NCI-H526 treated with DMSO at 0.1 percent for 48 hours (cell line): ENCODE data around the gene OLFM2.
"Not testable (repeated sequence)": the region's sequence is repeated elsewhere in the genome, so short reads cannot be mapped to it uniquely, and the experiment has no call there.

Experiments
- DNase-seq: peaks from one replicate; lab custom pipeline; 2025; lab: John Stamatoyannopoulos, UW

OLFM2 gene

DNA sequence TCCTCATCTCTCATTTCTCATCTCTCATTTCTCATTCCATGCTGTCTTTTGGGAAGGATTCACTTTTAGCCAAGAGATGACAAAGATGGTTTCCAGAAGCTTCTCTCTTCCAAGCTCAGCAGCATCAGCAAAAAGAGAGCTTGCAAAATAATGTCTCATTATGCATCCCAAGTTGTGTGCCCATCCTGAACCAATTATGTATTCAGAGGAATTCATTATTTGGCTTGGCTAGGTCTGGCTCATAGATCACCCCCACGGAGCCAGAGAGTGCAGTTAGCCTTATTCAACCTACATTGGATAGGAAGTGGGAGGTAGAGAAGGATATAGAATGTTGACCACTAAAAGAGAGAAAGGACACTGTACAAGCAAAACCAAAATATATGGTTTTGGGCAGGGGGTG is 5.4 kb upstream of the OLFM2 start:
- DNase-seq = no peak

- no peak for DNase-seq
These were observed 4.9 kb upstream of the OLFM2 start for GRCh38 chr19:9941231-9941630.

GRCh38 chr19:9940778-9941177 is 4.5 kb upstream of the OLFM2 start:
- DNase-seq = no peak

DNA sequence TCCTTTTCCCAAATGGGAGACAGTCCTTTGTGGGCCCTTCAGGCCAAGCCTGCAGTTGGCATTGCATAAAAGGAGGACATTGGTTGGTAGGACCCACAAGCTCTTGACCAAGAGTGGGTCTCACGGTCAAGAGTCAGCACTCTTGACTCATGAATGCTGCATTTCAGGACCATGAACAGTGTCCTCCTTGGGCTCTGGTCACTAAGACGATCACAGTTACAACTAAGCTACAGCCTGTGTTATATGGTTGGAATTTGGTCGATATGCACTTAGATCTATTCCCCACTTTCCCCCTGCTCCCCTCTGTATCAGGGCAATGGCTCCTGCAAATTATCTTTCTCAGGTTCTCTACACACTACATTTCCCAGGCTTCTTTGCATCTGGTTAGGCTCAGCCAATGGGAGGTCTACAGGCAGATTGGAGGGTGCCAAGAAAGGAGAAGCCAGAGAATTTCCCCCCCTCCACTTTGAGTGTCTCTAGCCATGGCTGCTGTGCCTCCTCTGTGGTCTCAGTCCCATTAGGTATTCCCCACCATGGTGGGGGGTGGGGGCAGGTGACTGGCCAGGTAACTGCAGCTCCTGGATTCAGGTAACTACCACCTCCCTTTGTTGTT is 3.1 kb upstream of the OLFM2 start:
- no peak for DNase-seq

- DNase-seq = no peak
These were observed 691 bp upstream of the OLFM2 start for GRCh38 chr19:9937001-9937411.

DNA sequence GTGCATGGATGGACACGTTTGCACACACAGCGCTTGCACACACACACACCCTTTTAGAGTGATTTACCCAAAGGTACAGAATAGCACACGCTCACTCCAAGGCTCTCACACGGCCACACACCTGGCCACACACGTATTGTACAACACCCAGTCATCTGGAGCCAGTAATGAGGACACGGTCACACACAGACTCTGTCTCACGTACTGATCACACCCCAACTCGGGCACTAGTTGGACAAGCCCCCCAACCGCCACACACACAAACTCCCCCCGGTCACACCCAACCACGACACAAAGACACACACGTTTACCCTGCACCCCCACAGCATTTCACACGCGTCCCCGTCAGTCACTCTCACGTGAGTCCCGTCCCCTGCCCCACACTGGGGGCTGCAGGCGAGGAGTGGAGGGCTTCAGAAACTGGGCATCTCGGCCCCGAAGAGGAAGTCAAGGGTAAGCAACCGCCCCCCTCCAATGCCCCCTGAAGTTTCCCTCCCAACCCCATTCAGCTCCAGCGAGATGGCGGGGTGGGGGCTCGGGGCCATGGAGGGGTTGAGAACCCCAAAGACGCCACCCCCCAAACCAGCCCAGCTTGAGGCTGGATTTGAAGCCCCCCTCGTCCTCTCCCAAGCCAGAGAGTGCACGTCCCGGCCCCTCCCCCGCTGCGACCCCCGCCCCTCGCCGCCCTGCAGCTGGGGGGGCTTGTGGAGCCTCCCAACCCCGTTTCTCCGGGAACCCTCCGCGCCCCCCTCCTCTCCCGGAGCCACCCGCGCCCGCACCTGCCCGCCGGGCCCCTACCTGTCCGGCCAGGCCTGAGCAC is 599 bp downstream of the OLFM2 start:
- no peak for DNase-seq

GRCh38 chr19:9934132-9934950 is 2.0 kb downstream of the OLFM2 start:
- no peak for DNase-seq

DNA sequence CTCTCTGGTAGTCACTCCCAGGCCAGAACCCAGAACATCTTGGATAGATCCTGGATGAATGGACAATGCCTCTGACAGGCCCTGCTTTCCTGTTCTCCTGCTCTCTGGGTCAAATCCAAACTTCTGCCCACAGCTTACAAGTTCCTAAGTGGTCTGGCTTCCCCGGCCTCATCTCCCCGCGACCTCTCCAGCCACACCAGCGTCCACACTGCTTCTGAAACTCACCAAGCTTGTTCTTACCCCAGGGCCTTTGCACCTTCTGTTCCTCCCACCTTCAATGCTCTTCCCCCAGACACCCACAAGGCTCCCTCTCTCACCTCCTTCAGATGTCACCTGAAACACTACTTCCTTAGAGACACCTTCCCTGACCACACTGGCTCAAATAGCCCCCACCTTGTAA is 3.5 kb downstream of the OLFM2 start:
- DNase-seq = no peak

GRCh38 chr19:9931629-9932028 is 4.7 kb downstream of the OLFM2 start:
- DNase-seq = no peak

- DNase-seq = no peak
These were observed 12.9 kb downstream of the OLFM2 start for GRCh38 chr19:9923440-9923839.

GRCh38 chr19:9922782-9923379 is 13.4 kb downstream of the OLFM2 start:
- not testable (repeated sequence) for DNase-seq

DNA sequence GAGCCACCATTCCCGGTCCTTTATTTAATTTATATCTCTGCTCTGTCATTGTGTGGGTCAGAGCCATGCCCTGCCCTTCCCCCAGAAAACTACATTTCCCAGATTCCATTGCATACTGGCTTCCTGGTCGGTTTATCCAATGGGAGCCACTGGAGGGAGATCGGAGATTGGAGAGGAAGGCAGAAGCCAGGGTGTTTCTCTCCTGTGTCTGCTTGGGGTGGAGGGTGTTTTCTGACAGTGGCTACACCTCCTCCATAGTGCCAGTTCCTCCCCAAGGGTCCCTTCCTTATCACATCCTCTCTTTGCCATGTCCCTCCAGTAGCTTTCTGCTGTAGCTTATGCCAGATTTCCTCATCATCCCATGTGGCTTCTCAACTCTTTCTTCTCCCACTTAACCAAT is 19.0 kb downstream of the OLFM2 start:
- peak; percentile 26 for DNase-seq

DNA sequence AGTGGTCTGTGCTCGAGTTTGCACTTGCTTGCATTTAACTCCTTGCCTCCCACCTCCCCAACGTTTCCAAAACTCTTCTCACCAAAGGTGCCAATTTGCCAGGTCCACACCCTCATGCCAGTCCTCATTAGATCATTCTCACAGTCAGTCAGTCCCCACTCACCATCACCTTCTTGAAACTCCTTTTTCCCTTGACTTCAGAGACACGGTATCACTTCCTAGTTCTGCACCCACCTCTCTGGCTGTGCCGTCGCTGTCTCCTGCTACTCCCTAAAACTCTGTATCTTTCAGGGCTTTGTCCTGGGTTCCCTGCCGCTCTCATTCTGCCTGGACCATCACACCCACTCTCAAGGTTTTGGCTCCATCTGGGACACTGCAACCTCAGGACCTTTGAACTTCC is 19.6 kb downstream of the OLFM2 start:
- no peak for DNase-seq

DNA sequence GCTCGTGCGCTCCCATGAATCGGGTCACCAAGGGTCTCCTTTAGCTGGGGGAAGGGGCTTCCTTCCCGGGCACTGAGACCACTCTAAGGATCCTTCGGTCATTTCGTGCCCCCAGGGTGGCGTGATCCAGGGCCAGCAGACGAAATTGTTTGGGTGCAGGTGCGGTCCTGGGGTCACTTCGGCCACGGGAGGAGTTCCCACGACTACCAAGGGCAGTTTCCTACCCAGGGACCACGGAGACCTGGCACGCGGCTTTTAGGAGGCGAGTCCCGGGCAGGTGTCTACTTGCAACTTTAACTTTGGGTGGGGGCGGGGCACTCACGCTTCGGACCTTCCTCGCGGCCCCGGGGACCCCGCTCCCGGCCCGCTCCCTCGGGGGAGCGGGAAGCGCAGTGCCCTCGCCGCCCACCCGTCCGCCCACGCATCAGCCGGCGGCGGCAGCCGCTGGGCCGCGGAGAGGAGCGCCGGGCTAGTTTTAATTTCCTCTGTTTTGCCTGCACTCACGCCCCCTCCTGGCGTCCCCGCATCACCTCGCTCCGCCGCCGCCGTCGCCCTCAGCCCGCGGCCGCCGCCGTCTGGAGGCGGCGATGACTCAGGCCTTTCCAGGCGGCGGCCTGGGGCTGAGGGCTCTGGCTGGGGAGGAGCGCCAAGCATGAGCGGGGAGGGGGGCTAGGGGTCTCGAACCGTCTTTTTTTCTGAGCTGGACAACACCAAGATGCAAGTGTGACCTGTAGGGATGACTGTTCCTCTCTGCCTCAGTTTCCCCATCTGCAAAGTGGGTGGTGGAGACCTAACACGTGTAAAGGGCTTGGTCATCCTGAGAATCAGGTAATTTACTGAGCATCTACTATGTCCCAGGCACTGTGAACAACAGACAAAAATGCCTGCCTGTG is 21.8 kb downstream of the OLFM2 start:
- DNase-seq = no peak

GRCh38 chr19:9914001-9914314 is 22.4 kb downstream of the OLFM2 start:
- no peak for DNase-seq

DNA sequence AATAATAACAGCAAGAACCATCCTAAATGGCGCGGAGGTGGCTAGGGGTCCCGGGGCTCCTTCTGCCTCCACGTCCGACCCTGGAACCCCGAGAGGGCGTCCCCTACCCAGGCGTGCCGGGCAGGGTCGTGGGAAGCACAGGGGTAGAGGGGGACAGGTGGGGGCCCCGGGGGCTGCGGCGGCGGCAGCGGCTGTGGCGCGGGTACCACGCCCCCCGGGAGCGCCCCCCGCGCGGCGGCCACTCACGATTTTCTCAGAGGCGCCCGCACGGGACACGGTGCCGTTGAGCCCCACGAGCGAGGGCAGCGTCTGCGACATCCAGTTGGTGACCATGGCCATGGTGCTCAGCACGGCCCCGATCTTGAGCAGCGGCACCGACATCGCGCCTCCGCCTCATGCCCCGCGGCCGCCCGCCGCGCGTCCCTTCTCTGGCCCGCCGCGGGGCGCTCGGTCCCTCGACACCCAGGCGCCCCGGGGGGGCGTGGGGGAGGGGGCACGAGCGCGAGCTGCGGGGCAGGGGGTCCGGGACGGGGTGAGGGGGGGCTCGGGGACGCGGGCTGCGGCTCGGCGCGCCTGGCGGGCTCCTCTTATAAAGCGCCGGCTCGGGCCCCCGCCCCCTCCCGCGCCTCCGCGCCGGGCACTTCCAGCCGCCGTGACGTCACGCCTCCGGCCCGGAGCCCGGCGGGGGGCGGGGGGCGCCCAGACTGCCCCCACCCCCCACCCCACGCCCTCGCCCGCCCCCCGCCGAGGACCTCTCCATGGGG is 22.9 kb downstream of the OLFM2 start:
- DNase-seq = no peak

DNA sequence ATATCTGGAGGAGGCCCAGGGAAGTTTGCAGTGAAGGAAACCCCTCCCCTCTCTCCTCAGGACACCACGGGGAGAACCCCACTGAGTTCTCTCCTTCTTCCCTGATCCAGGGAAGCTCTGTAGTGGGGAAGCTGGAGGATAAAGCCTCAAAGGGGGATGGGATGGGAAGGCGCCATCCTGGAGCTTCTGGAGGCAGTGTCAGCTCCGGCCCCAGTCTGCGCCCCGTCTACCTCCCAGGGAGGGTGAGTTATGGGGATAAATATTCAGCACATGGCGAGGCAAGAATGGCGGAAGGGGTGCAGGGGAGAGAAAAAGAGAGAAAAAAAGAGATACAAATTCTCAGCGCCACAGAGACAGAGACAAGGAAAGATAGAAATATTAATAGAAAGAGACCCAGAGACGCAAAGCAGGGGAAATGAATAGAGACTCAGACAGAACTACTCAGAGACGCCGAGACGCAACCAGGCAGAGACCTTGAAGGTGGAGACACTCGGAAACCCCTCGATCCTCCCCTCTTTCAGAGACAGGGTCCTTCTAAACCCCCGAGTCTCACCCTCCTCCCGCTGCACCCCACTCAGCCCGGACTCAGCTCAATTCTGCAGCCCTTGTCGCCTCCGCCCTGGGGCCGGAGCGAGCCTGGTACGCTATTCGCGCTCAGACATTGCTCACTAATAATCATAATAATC is 23.6 kb downstream of the OLFM2 start:
- no peak for DNase-seq

GRCh38 chr19:9911524-9912185 is 24.7 kb downstream of the OLFM2 start:
- DNase-seq = no peak

GRCh38 chr19:9910625-9911024 is 25.7 kb downstream of the OLFM2 start:
- DNase-seq = no peak

DNA sequence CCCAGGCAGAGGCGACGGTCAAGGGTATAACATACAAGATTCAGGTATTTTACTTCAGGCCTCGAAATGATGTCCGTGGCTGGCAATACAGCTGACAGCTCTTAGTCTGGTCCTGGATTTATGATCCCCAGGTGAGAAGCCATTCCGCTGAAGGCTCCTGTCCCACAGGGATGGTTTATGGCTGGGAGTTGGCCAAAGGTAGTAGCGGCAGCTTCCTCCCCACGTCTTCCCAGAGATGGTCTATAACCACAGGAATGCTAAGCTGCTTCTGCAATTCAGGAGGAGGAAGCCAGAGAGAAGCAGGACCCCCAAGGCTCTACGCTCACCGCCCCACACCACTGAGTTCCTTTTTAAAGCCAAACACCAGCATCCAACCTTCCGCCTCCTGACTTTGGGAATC is 27.1 kb downstream of the OLFM2 start:
- DNase-seq = no peak
